ENCODE measurements around the gene GLA.

The GLA gene

DNA sequence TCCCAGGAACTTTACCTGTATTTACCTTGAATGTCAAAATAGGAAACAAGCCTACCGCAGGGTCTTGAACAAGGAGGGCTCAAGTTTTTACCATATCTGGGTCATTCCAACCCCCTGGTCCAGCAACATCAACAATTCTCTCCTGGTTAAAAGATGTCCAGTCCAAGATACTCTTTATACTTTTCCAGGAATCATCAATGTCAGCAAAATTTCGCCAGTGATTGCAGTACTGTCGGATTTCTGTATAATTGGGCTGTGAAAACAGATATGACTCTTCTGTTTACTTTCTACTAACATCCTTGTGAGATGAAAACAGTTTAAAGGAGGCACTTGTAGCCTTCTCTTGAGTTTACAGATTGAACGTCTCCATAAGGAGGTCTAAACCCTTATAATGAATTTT, 9.0 kb downstream of the GLA start:
- H3K9me2 ChIP-seq (replicated peaks; ENCODE audit: control insufficient read depth, low read length): no peaks in the 10 kb centered on the region
- no peak overlapping the region for H3K27ac ChIP-seq (ENCODE audit: low read depth, low read length)

GRCh38 chrX:101397779-101398178, 9.9 kb downstream of the GLA start:
- peaks cover 11% of the 10 kb centered on the region for H3K79me2 ChIP-seq (ENCODE audit: control insufficient read depth, low read length)
- H3F3A ChIP-seq (ENCODE audit: control insufficient read depth, insufficient read depth): peaks cover 54% of the 10 kb centered on the region
- H3K27me3 ChIP-seq (ENCODE audit: control insufficient read depth, low read length): no peaks in the 10 kb centered on the region
- H3K27ac ChIP-seq (ENCODE audit: low read depth, low read length): no peak overlapping the region
- no peaks in the 10 kb centered on the region for H3K9me2 ChIP-seq (replicated peaks; ENCODE audit: control insufficient read depth, low read length)
- peaks cover 61% of the 10 kb centered on the region for H3K36me3 ChIP-seq (ENCODE audit: control insufficient read depth, low read length)
- TF ChIP-seq CTCF (IDR thresholded peaks at IDR 0.05; ENCODE audit: low read depth, low read length, poor library complexity, severe bottlenecking) (no peak), EZH2phosphoT487 (IDR thresholded peaks at IDR 0.05; ENCODE audit: borderline replicate concordance, low read length) (no peak)
- no peak overlapping the region for H3K4me2 ChIP-seq (ENCODE audit: low read length)
- no peaks in the 10 kb centered on the region for H3K9me3 ChIP-seq (ENCODE audit: control insufficient read depth, insufficient read depth, low read length)
- H4K20me1 ChIP-seq (ENCODE audit: control insufficient read depth, insufficient read depth, low read depth, low read length): no peaks in the 10 kb centered on the region
- H3K4me1 ChIP-seq (ENCODE audit: control insufficient read depth, low read length): peaks cover 12% of the 10 kb centered on the region
- H3K4me3 ChIP-seq (ENCODE audit: low read length): no peak overlapping the region

More for the DNA sequence above, 9.0 kb downstream of the GLA start:
- H3K4me1 ChIP-seq (ENCODE audit: control insufficient read depth, low read length): peaks cover 2% of the 10 kb centered on the region
- H3K36me3 ChIP-seq (ENCODE audit: control insufficient read depth, low read length): peaks cover 55% of the 10 kb centered on the region
- TF ChIP-seq EZH2phosphoT487 (IDR thresholded peaks at IDR 0.05; ENCODE audit: borderline replicate concordance, low read length): no peak
- no peak for TF ChIP-seq CTCF (IDR thresholded peaks at IDR 0.05; ENCODE audit: low read depth, low read length, poor library complexity, severe bottlenecking)
- no peaks in the 10 kb centered on the region for H3K9me3 ChIP-seq (ENCODE audit: control insufficient read depth, insufficient read depth, low read length)
- H3K79me2 ChIP-seq (ENCODE audit: control insufficient read depth, low read length): peaks cover 4% of the 10 kb centered on the region
- no peak overlapping the region for H3K4me3 ChIP-seq (ENCODE audit: low read length)
- no peaks in the 10 kb centered on the region for H3K27me3 ChIP-seq (ENCODE audit: control insufficient read depth, low read length)
- H4K20me1 ChIP-seq (ENCODE audit: control insufficient read depth, insufficient read depth, low read depth, low read length): no peaks in the 10 kb centered on the region
- H3K4me2 ChIP-seq (ENCODE audit: low read length): no peak overlapping the region
- peaks cover 46% of the 10 kb centered on the region for H3F3A ChIP-seq (ENCODE audit: control insufficient read depth, insufficient read depth)

- H3K27ac ChIP-seq (ENCODE audit: low read depth, low read length): peak overlapping the region; percentile 28
- no peaks in the 10 kb centered on the region for H3K27me3 ChIP-seq (ENCODE audit: control insufficient read depth, low read length)
- peaks cover 72% of the 10 kb centered on the region for H3F3A ChIP-seq (ENCODE audit: control insufficient read depth, insufficient read depth)
- no peak overlapping the region for H3K4me3 ChIP-seq (ENCODE audit: low read length)
- H3K79me2 ChIP-seq (ENCODE audit: control insufficient read depth, low read length): peaks cover 30% of the 10 kb centered on the region
- H3K4me2 ChIP-seq (ENCODE audit: low read length): no peak overlapping the region
- H3K9me3 ChIP-seq (ENCODE audit: control insufficient read depth, insufficient read depth, low read length): no peaks in the 10 kb centered on the region
- no peaks in the 10 kb centered on the region for H3K9me2 ChIP-seq (replicated peaks; ENCODE audit: control insufficient read depth, low read length)
- peaks cover 21% of the 10 kb centered on the region for H3K4me1 ChIP-seq (ENCODE audit: control insufficient read depth, low read length)
- TF ChIP-seq EZH2phosphoT487 (IDR thresholded peaks at IDR 0.05; ENCODE audit: borderline replicate concordance, low read length) (no peak), CTCF (IDR thresholded peaks at IDR 0.05; ENCODE audit: low read depth, low read length, poor library complexity, severe bottlenecking) (no peak)
- no peaks in the 10 kb centered on the region for H4K20me1 ChIP-seq (ENCODE audit: control insufficient read depth, insufficient read depth, low read depth, low read length)
- H3K36me3 ChIP-seq (ENCODE audit: control insufficient read depth, low read length): peaks cover 64% of the 10 kb centered on the region
Observed at GRCh38 chrX:101395789-101396188, 11.9 kb downstream of the GLA start.
